NCI-H748 (cell line): ENCODE data around the gene PHLDB2.

Experiments used
- DNase-seq: peaks from one replicate; lab custom pipeline; 2025; ENCODE audit not compliant: unreplicated experiment; lab: John Stamatoyannopoulos, UW

The PHLDB2 gene

GRCh38 chr3:111923095-111923771, 64.2 kb downstream of the PHLDB2 start:
- DNase-seq = no peak

GRCh38 chr3:111923806-111924205, 64.7 kb downstream of the PHLDB2 start:
- no peak for DNase-seq

- peak; percentile 2 for DNase-seq
These were observed 65.2 kb downstream of the PHLDB2 start for GRCh38 chr3:111924283-111924682.

GRCh38 chr3:111926266-111926676, 67.2 kb downstream of the PHLDB2 start:
- DNase-seq = no peak

GRCh38 chr3:111928613-111929012, 69.5 kb downstream of the PHLDB2 start:
- no peak for DNase-seq

GRCh38 chr3:111929484-111929883, 70.4 kb downstream of the PHLDB2 start:
- DNase-seq = no peak

- no peak for DNase-seq
These were observed 73.9 kb downstream of the PHLDB2 start for GRCh38 chr3:111932946-111933345.

GRCh38 chr3:111936191-111936841, 77.3 kb downstream of the PHLDB2 start:
- no peak for DNase-seq

- DNase-seq = no peak
These were observed 77.9 kb downstream of the PHLDB2 start for GRCh38 chr3:111936967-111937366.

- DNase-seq = no peak
These were observed 78.8 kb downstream of the PHLDB2 start for GRCh38 chr3:111937871-111938270.

- no peak for DNase-seq
These were observed 80.8 kb downstream of the PHLDB2 start for GRCh38 chr3:111939873-111940272.

GRCh38 chr3:111943533-111943932, 84.5 kb downstream of the PHLDB2 start:
- no peak for DNase-seq

- no peak for DNase-seq
These were observed 85.3 kb downstream of the PHLDB2 start for GRCh38 chr3:111944372-111944771.

GRCh38 chr3:111947231-111947630, 88.2 kb downstream of the PHLDB2 start:
- DNase-seq = no peak

GRCh38 chr3:111948786-111949185, 89.7 kb downstream of the PHLDB2 start:
- no peak for DNase-seq

GRCh38 chr3:111949712-111950111, 90.6 kb downstream of the PHLDB2 start:
- DNase-seq = no peak

- DNase-seq = no peak
These were observed 92.0 kb downstream of the PHLDB2 start for GRCh38 chr3:111951032-111951431.

GRCh38 chr3:111952086-111952485, 93.0 kb downstream of the PHLDB2 start:
- no peak for DNase-seq

- DNase-seq = no peak
These were observed 93.9 kb downstream of the PHLDB2 start for GRCh38 chr3:111952866-111953450.

- DNase-seq = no peak
These were observed 95.3 kb downstream of the PHLDB2 start for GRCh38 chr3:111954228-111954990.

- no peak for DNase-seq
These were observed 96.8 kb downstream of the PHLDB2 start for GRCh38 chr3:111955876-111956275.

GRCh38 chr3:111956449-111956848, 97.4 kb downstream of the PHLDB2 start:
- no peak for DNase-seq
